Keratinocyte (primary cell): ENCODE data around the gene KCNMA1. TPM values are rescaled to one million over a fixed set of nuclear protein-coding genes. Genes with fewer than 3 reads are reported as not detected.
"Not testable (repeated sequence)": the region's sequence is repeated elsewhere in the genome, so short reads cannot be mapped to it uniquely, and the experiment has no call there.

Source experiments
- DNase-seq: peaks from one replicate; pipeline ENCODE4 v3.0.0-alpha.2; 2011; ENCODE audit warnings: low read depth, missing footprints, low spot score
- FAIRE-seq: peaks from 2 replicates; lab custom pipeline; 2011; peaks lifted over from hg19 to GRCh38; lab: Jason Lieb, UNC
- H2AFZ ChIP-seq: 2 replicates; pipeline ENCODE4 v1.6.0; 2012; ENCODE audit warnings: low read length, control low read depth, inconsistent platforms; ENCODE audit not compliant: control insufficient read depth
- H3K27ac ChIP-seq: 2 replicates; pipeline ENCODE4 v1.5.1; 2011; ENCODE audit warnings: low read length; ENCODE audit not compliant: control insufficient read depth, insufficient read depth
- H3K27me3 ChIP-seq: 3 replicates; pipeline ENCODE4 v1.6.0; 2011; ENCODE audit warnings: low read length; ENCODE audit not compliant: control insufficient read depth, insufficient read depth; ENCODE audit errors: extremely low read depth
- H3K36me3 ChIP-seq, 2 experiments: 2 replicates in 1 of 2; 3 replicates in 1 of 2; pipeline ENCODE4 v1.5.1; 2011; ENCODE audit warnings: low read length in 2 of 2, mild to moderate bottlenecking in 1 of 2; ENCODE audit not compliant: control insufficient read depth in 2 of 2, insufficient read depth in 2 of 2; ENCODE audit errors: extremely low read depth in 1 of 2
- H3K4me1 ChIP-seq: 3 replicates; pipeline ENCODE4 v1.5.1; 2011; ENCODE audit warnings: low read length; ENCODE audit not compliant: control insufficient read depth, insufficient read depth; ENCODE audit errors: extremely low read depth
- H3K4me2 ChIP-seq: 3 replicates; pipeline ENCODE4 v1.6.0; 2011; ENCODE audit warnings: low read depth, low read length; ENCODE audit not compliant: control insufficient read depth, insufficient read depth; ENCODE audit errors: extremely low read depth
- H3K4me3 ChIP-seq, 3 experiments: fragments of 200-600 bp in 1 of 3; sonication (generic) in 1 of 3; 2 replicates in 2 of 3; 3 replicates in 1 of 3; pipeline ENCODE4 v1.5.1; 2011 to 2016; ENCODE audit warnings: low read length in 3 of 3, mild to moderate bottlenecking in 3 of 3, control low read depth in 2 of 3, inconsistent platforms in 1 of 3, low read depth in 1 of 3, mixed read lengths in 1 of 3, mixed run types in 1 of 3, moderate library complexity in 1 of 3; ENCODE audit not compliant: control insufficient read depth in 2 of 3, insufficient read depth in 2 of 3; ENCODE audit errors: extremely low read depth in 1 of 3
- H3K79me2 ChIP-seq: 2 replicates; pipeline ENCODE4 v1.6.0; 2012; ENCODE audit warnings: low read length; ENCODE audit not compliant: control insufficient read depth, insufficient read depth
- H3K9ac ChIP-seq: 3 replicates; pipeline ENCODE4 v1.6.0; 2011; ENCODE audit warnings: low read length; ENCODE audit not compliant: control insufficient read depth, insufficient read depth; ENCODE audit errors: extremely low read depth
- H3K9me1 ChIP-seq: 3 replicates; pipeline ENCODE4 v1.6.0; 2011; ENCODE audit warnings: low read length; ENCODE audit not compliant: control insufficient read depth, insufficient read depth; ENCODE audit errors: extremely low read depth
- H3K9me3 ChIP-seq: 2 replicates; pipeline ENCODE4 v1.5.1; 2012; ENCODE audit warnings: low read depth, low read length; ENCODE audit not compliant: control insufficient read depth
- H4K20me1 ChIP-seq: 3 replicates; pipeline ENCODE4 v1.6.0; 2011; ENCODE audit warnings: low read length; ENCODE audit not compliant: control insufficient read depth, insufficient read depth; ENCODE audit errors: extremely low read depth
- EZH2 ChIP-seq: IDR thresholded peaks from one replicate; pipeline ENCODE4 v1.6.1; 2012; ENCODE audit warnings: inconsistent platforms, mild to moderate bottlenecking, low read length, moderate library complexity
- dilution Hi-C: fragments of 300-500 bp; cut with MboI; formaldehyde crosslinking; loops from one replicate; pipeline ENCODE4 v1.7.0; 2020; ENCODE audit warnings: low sequenced_read_pairs; ENCODE audit not compliant: extremely low pct_ligation_motif_present
- polyA plus RNA-seq, 5 experiments: library from polyadenylated mRNA; depleted of rRNA in 3 of 5; stranded (reverse) in 3 of 5; stranded (forward) in 1 of 5; unstranded in 1 of 5; fragments of >200 nt; gene quantifications; 1 replicate in 1 of 5; 2 replicates in 3 of 5; 3 replicates in 1 of 5; pipeline versions ENCODE4 v1.2.1 to v1.2.3, GENCODE V29; 2011 to 2012; ENCODE audit warnings: missing spikeins in 2 of 5, low read depth in 1 of 5, low replicate concordance in 1 of 5
- TF ChIP-seq, protein P1 (sequence below), 3 experiments: IDR thresholded peaks in 1 of 3; conservative IDR thresholded peaks in 1 of 3; optimal IDR thresholded peaks in 1 of 3; 2 replicates in 2 of 3; 3 replicates in 1 of 3; pipeline versions ENCODE3 to v1.5.1; 2011; ENCODE audit warnings: low read length in 3 of 3, mild to moderate bottlenecking in 3 of 3, moderate library complexity in 2 of 3, control low read depth in 1 of 3, inconsistent platforms in 1 of 3; ENCODE audit not compliant: insufficient read depth in 2 of 3; ENCODE audit errors: extremely low read depth in 1 of 3

Gene KCNMA1
- polyA plus RNA-seq, 1 donor (not counting 4 experiments of a cell fraction or from before 2014, with no cell fraction given) = 6.3 TPM

DNA sequence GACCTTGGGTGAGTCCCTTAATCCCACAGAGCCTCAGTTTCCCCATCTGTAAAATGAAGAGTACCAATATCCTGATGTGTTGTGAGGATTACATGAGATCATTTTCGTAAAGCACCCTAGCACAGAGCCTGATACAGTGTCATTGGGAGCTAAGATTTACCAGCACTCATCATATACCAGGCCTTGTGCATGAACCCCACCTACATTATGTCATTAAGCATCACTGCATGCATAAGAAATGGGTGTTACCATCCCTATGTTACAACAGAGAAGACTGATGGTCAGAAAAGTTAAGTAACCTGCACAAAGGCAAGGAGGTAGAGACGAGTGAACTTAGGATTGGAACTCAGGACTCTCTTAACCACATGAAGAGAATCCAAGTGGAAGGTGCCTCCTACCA lies 290.6 kb downstream of the KCNMA1 start:
- Histone ChIP-seq H3K4me1 (peaks cover 21% of the 10 kb centered on the region), H3K79me2 (no peaks in the 10 kb centered on the region), H3K9ac (no peak overlapping the region), H3K27me3 (no peaks in the 10 kb centered on the region), H4K20me1 (no peaks in the 10 kb centered on the region), H3K9me1 (no peaks in the 10 kb centered on the region), H3K36me3 (no peaks in the 10 kb centered on the region), H2AFZ (no peak overlapping the region), H3K27ac (no peak overlapping the region), H3K9me3 (no peaks in the 10 kb centered on the region), H3K4me2 (no peak overlapping the region), H3K4me3 (no peak overlapping the region)
- DNase-seq (no peak), FAIRE-seq (no peak)
- dilution Hi-C loops = no loop called here
- TF ChIP-seq EZH2 = no peak
- TF ChIP-seq, protein P1, sequence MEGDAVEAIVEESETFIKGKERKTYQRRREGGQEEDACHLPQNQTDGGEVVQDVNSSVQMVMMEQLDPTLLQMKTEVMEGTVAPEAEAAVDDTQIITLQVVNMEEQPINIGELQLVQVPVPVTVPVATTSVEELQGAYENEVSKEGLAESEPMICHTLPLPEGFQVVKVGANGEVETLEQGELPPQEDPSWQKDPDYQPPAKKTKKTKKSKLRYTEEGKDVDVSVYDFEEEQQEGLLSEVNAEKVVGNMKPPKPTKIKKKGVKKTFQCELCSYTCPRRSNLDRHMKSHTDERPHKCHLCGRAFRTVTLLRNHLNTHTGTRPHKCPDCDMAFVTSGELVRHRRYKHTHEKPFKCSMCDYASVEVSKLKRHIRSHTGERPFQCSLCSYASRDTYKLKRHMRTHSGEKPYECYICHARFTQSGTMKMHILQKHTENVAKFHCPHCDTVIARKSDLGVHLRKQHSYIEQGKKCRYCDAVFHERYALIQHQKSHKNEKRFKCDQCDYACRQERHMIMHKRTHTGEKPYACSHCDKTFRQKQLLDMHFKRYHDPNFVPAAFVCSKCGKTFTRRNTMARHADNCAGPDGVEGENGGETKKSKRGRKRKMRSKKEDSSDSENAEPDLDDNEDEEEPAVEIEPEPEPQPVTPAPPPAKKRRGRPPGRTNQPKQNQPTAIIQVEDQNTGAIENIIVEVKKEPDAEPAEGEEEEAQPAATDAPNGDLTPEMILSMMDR (optimal IDR thresholded peaks at IDR 0.05 in 1 of 3, IDR thresholded peaks at IDR 0.05 in 1 of 3, conservative IDR thresholded peaks at IDR 0.05 in 1 of 3; ENCODE audit: extremely low read depth in 1 of 3, insufficient read depth in 2 of 3, low read length in 3 of 3) = no peak

DNA sequence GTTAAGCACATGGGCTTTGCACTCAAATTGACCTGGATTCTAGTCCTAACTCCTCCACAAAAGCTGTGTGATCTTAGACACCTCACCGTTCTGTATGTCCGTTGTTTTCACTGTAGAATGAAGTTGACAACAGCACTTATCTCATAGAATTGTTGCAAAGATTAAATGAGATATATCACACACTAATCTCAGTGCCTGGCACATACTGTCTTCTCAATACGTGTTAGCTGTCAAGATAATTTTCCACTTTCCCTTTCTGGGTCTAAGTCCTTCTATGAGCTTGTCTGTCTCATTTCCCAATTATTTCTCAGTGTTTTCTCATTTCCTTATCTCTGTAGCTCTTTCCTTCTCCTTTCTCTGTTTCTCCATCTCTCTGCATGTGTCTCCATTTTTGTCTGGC lies 296.6 kb downstream of the KCNMA1 start:
- no peaks in the 10 kb centered on the region for H3K79me2 ChIP-seq
- H3K4me1 ChIP-seq = no peaks in the 10 kb centered on the region
- H3K4me3 ChIP-seq = no peak overlapping the region
- no peaks in the 10 kb centered on the region for H3K36me3 ChIP-seq
- H2AFZ ChIP-seq = no peak overlapping the region
- DNase-seq (no peak), FAIRE-seq (no peak)
- dilution Hi-C loops = no loop called here
- H3K4me2 ChIP-seq = no peak overlapping the region
- no peaks in the 10 kb centered on the region for H3K27me3 ChIP-seq
- no peak overlapping the region for H3K27ac ChIP-seq
- TF ChIP-seq EZH2 = no peak
- TF ChIP-seq, protein P1 (optimal IDR thresholded peaks at IDR 0.05 in 1 of 3, IDR thresholded peaks at IDR 0.05 in 1 of 3, conservative IDR thresholded peaks at IDR 0.05 in 1 of 3; ENCODE audit: extremely low read depth in 1 of 3, insufficient read depth in 2 of 3, low read length in 3 of 3) = no peak
- no peaks in the 10 kb centered on the region for H3K9me1 ChIP-seq
- no peak overlapping the region for H3K9ac ChIP-seq
- peaks cover 2% of the 10 kb centered on the region for H3K9me3 ChIP-seq
- H4K20me1 ChIP-seq = no peaks in the 10 kb centered on the region

DNA sequence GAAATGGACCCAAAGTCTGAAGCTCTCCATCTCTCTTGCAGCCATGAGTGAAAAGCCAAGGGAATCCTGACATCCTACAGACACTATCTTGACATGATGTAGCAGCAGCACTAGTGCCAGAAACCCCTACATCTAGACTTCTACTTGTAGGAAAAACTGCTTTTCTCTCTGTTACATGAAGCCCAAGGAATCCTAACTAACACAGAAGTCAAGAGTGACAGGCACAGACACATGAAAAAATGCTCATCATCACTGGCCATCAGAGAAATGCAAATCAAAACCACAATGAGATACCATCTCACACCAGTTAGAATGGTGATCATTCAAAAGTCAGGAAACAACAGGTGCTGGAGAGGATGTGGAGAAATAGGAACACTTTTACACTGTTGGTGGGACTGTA lies 297.7 kb downstream of the KCNMA1 start:
- H3K9me1 ChIP-seq, H3K36me3 ChIP-seq, H3K27me3 ChIP-seq, H3K4me1 ChIP-seq, H3K27ac ChIP-seq, H4K20me1 ChIP-seq, dilution Hi-C loops, H2AFZ ChIP-seq, H3K9ac ChIP-seq, H3K4me2 ChIP-seq, H3K9me3 ChIP-seq, FAIRE-seq, DNase-seq, H3K4me3 ChIP-seq, H3K79me2 ChIP-seq: not testable (repeated sequence)
